ENCODE results near the gene TRAM2.

The TRAM2 gene

DNA sequence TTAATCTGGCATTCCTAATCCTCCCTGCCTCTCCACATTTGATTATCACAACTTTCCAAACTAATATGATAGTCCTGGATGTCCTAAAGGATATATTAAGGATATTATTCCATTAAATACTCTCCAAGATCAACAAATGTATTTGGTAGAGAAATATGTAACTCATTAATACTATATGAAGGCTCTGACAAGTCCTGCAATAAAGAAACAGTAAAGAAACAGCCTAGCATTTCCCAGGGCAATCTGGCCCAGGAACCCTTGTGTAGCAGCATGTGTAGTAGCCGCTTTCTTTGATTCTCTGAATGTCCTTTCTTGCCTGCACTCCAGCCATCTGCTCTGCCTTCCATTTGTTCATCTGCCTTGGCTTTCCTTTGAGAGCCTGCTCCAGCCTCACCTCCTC, 23.7 kb downstream of the TRAM2 start:
- Histone ChIP-seq H3K27me3 (no peaks in the 10 kb centered on the region), H3K4me3 (ENCODE audit: low read depth in 1 of 2, low read length in 1 of 2) (no peak overlapping the region), H3K9me3 (no peaks in the 10 kb centered on the region), H3K4me1 (ENCODE audit: control insufficient read depth in 1 of 2, insufficient read depth in 1 of 2, low read depth in 1 of 2, low read length in 1 of 2) (peaks cover 4% of the 10 kb centered on the region in 2 experiments), H3K36me3 (no peaks in the 10 kb centered on the region), H3K27ac (no peak overlapping the region)
- TF ChIP-seq, protein P1, sequence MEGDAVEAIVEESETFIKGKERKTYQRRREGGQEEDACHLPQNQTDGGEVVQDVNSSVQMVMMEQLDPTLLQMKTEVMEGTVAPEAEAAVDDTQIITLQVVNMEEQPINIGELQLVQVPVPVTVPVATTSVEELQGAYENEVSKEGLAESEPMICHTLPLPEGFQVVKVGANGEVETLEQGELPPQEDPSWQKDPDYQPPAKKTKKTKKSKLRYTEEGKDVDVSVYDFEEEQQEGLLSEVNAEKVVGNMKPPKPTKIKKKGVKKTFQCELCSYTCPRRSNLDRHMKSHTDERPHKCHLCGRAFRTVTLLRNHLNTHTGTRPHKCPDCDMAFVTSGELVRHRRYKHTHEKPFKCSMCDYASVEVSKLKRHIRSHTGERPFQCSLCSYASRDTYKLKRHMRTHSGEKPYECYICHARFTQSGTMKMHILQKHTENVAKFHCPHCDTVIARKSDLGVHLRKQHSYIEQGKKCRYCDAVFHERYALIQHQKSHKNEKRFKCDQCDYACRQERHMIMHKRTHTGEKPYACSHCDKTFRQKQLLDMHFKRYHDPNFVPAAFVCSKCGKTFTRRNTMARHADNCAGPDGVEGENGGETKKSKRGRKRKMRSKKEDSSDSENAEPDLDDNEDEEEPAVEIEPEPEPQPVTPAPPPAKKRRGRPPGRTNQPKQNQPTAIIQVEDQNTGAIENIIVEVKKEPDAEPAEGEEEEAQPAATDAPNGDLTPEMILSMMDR (IDR thresholded peaks at IDR 0.05) = no peak

DNA sequence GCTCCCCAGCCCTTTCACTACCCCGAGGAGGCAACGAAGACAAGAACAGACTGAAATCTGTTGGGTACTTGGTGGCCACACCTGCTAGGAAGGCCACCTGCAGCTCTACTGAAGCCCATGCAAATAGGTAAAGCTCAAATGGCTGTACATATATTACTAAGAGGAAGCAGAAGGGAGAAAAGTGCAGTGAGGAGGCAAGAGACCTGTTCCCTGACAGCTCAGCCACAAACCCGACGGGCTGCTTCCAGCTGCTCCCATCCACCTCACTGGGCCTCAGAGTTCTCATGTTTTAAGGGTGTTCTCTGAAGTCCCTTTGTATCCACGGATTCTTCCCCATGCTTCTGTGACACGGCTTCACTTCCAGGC, 24.6 kb downstream of the TRAM2 start:
- TF ChIP-seq, protein P1 (IDR thresholded peaks at IDR 0.05) = no peak
- peaks cover 8 to 9% of the 10 kb centered on the region in 2 experiments for H3K4me1 ChIP-seq (ENCODE audit: control insufficient read depth in 1 of 2, insufficient read depth in 1 of 2, low read depth in 1 of 2, low read length in 1 of 2)
- H3K4me3 ChIP-seq (ENCODE audit: low read depth in 1 of 2, low read length in 1 of 2) = no peak overlapping the region
- no peaks in the 10 kb centered on the region for H3K9me3 ChIP-seq
- no peaks in the 10 kb centered on the region for H3K36me3 ChIP-seq
- H3K27ac ChIP-seq = no peak overlapping the region
- no peaks in the 10 kb centered on the region for H3K27me3 ChIP-seq

DNA sequence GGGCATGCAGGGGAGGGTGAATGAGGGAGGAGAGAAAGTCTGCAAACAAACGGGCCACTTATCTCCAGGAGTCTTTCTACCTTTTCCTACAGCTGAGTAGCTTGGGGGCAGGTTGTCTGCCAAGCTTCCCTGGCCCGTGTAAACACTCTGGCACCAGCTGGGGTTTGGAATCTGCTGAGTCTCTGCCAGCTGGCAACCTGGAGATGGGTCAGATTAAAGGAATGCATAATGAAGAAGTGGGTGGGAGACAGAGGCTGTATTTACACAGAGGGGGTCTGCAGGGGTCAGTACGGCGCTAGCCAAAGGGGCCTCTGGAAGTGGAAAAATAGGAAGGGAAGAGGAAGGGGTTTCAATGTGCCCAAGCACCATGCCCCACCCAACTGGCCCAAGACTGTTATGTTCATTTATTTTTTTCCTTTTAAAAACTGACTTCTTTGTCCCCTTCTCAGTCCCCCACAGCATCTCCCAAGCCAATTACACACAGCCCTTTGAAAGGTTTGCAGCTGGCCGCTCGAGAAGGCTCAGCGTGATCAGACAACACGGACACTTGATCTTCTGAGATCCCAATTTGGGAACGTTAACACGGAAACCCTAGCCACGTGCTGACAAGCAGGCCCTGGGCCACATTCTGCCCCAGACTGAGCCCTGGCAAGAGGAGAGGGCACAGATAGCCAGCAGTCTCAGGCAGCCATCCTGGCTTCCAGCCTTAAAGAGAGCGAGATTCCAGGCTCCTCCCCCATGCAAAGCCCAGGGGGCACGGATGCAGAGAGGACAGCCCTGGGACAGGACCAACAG, 25.2 kb downstream of the TRAM2 start:
- H3K9me3 ChIP-seq = no peaks in the 10 kb centered on the region
- no peaks in the 10 kb centered on the region for H3K27me3 ChIP-seq
- H3K27ac ChIP-seq = no peak overlapping the region
- no peak overlapping the region for H3K4me3 ChIP-seq (ENCODE audit: low read depth in 1 of 2, low read length in 1 of 2)
- H3K4me1 ChIP-seq (ENCODE audit: control insufficient read depth in 1 of 2, insufficient read depth in 1 of 2, low read depth in 1 of 2, low read length in 1 of 2) = peaks cover 8 to 9% of the 10 kb centered on the region in 2 experiments
- TF ChIP-seq, protein P1 (IDR thresholded peaks at IDR 0.05) = no peak
- H3K36me3 ChIP-seq = no peaks in the 10 kb centered on the region

DNA sequence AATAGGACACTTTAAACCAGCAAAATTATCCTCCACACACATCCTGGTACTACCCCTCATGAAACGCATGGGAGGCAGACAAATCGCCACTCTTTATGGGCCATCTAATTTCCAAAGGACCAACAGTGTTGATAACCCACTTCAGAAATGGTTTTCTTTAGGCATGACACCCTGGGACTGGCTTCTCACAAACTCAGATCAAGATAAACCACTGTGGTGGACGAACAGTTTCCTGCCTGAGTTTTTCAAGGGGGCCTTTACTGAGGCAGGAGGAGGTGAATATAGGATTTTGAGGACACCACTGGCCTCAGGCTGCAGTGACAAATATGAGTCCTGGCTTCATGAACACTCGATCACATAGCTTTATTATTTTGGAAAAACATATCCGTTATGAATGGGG, 26.0 kb downstream of the TRAM2 start:
- H3K9me3 ChIP-seq = no peaks in the 10 kb centered on the region
- no peaks in the 10 kb centered on the region for H3K27me3 ChIP-seq
- TF ChIP-seq, protein P1 (IDR thresholded peaks at IDR 0.05) = no peak
- no peak overlapping the region for H3K4me3 ChIP-seq (ENCODE audit: low read depth in 1 of 2, low read length in 1 of 2)
- no peaks in the 10 kb centered on the region for H3K36me3 ChIP-seq
- H3K4me1 ChIP-seq (ENCODE audit: control insufficient read depth in 1 of 2, insufficient read depth in 1 of 2, low read depth in 1 of 2, low read length in 1 of 2) = peaks cover 8 to 9% of the 10 kb centered on the region in 2 experiments
- no peak overlapping the region for H3K27ac ChIP-seq

GRCh38 chr6:52550014-52550575, 26.8 kb downstream of the TRAM2 start:
- H3K4me1 ChIP-seq (ENCODE audit: control insufficient read depth in 1 of 2, insufficient read depth in 1 of 2, low read depth in 1 of 2, low read length in 1 of 2) = peaks cover 8 to 9% of the 10 kb centered on the region in 2 experiments
- no peaks in the 10 kb centered on the region for H3K27me3 ChIP-seq
- H3K27ac ChIP-seq = no peak overlapping the region
- H3K4me3 ChIP-seq (ENCODE audit: low read depth in 1 of 2, low read length in 1 of 2) = no peak overlapping the region
- no peaks in the 10 kb centered on the region for H3K9me3 ChIP-seq
- no peaks in the 10 kb centered on the region for H3K36me3 ChIP-seq
- TF ChIP-seq, protein P1 (IDR thresholded peaks at IDR 0.05) = no peak

Data from neutrophil (primary cell).